Smooth muscle cell (in vitro differentiated cells): ENCODE results near the gene CECR2. TPM values are rescaled to one million over a fixed set of nuclear protein-coding genes. Genes with fewer than 3 reads are reported as not detected.

Experiments used
- DNase-seq: peaks from one replicate; lab custom pipeline; 2025; ENCODE audit not compliant: unreplicated experiment; lab: John Stamatoyannopoulos, UW
- H2AFZ ChIP-seq: fragments of 200-600 bp; sonication (generic); 2 replicates; pipeline ENCODE4 v1.6.0; 2016; ENCODE audit warnings: antibody characterized with exemption, low read depth, mild to moderate bottlenecking
- H3F3A ChIP-seq: fragments of 200-600 bp; sonication (generic); 2 replicates; pipeline ENCODE4 v1.6.0; 2017; ENCODE audit warnings: antibody characterized with exemption, low read depth
- H3K27ac ChIP-seq: fragments of 200-600 bp; sonication (generic); 2 replicates; pipeline ENCODE4 v1.5.1; 2016; ENCODE audit warnings: low read depth, mild to moderate bottlenecking
- H3K27me3 ChIP-seq: fragments of 200-600 bp; sonication (generic); 2 replicates; pipeline ENCODE4 v1.6.1; 2016; ENCODE audit warnings: low read depth, mild to moderate bottlenecking
- H3K36me3 ChIP-seq: fragments of 200-600 bp; sonication (generic); 2 replicates; pipeline ENCODE4 v1.5.1; 2016; ENCODE audit warnings: low read depth
- H3K4me1 ChIP-seq: fragments of 200-600 bp; sonication (generic); 2 replicates; pipeline ENCODE4 v1.5.1; 2016; ENCODE audit warnings: low read depth
- H3K4me2 ChIP-seq: fragments of 200-600 bp; sonication (generic); 2 replicates; pipeline ENCODE4 v1.6.0; 2016; ENCODE audit warnings: mild to moderate bottlenecking
- H3K4me3 ChIP-seq: fragments of 200-600 bp; sonication (generic); 2 replicates; pipeline ENCODE4 v1.5.1; 2016; ENCODE audit warnings: mild to moderate bottlenecking
- H3K79me2 ChIP-seq: fragments of 200-600 bp; sonication (generic); 2 replicates; pipeline ENCODE4 v1.6.0; 2016; ENCODE audit warnings: low read depth, mild to moderate bottlenecking
- H3K9ac ChIP-seq: fragments of 200-600 bp; sonication (generic); 2 replicates; pipeline ENCODE4 v1.6.0; 2016; ENCODE audit warnings: low read depth
- H3K9me3 ChIP-seq: fragments of 200-600 bp; sonication (generic); replicated peaks from 2 replicates; pipeline ENCODE4 v1.5.1; 2016; ENCODE audit warnings: low read depth
- H4K20me1 ChIP-seq: fragments of 200-600 bp; sonication (generic); 2 replicates; pipeline ENCODE4 v1.6.0; 2016; ENCODE audit warnings: low read depth
- WGBS: methylation state at CpG from one replicate; pipeline ENCODE4 v1.1.7; 2016; ENCODE audit warnings: low lambda C conversion rate; 5-methylcytosine and 5-hydroxymethylcytosine counted together
- polyA plus RNA-seq: library from polyadenylated mRNA; unstranded; fragments of >200 nt; fragmentation: Nextera tagmentation; extraction: Ambion mirVana; gene quantifications from 2 replicates; pipeline ENCODE4 v1.2.1, GENCODE V29; 2016
- total RNA-seq: library from RNA; depleted of rRNA; stranded (reverse); fragments of >200 nt; gene quantifications from 2 replicates; pipeline ENCODE4 v1.2.3, GENCODE V29; 2014
- TF ChIP-seq, protein P1 (sequence below): fragments of 200-600 bp; sonication (generic); IDR thresholded peaks from 2 replicates; pipeline ENCODE4 v1.5.1; 2017; ENCODE audit warnings: borderline replicate concordance, mild to moderate bottlenecking, antibody characterized with exemption; ENCODE audit not compliant: insufficient read depth, poor library complexity, severe bottlenecking

Gene CECR2
- total and polyA plus RNA-seq, 2 experiments from 2014 or later = 1.4 to 2.8 TPM

DNA sequence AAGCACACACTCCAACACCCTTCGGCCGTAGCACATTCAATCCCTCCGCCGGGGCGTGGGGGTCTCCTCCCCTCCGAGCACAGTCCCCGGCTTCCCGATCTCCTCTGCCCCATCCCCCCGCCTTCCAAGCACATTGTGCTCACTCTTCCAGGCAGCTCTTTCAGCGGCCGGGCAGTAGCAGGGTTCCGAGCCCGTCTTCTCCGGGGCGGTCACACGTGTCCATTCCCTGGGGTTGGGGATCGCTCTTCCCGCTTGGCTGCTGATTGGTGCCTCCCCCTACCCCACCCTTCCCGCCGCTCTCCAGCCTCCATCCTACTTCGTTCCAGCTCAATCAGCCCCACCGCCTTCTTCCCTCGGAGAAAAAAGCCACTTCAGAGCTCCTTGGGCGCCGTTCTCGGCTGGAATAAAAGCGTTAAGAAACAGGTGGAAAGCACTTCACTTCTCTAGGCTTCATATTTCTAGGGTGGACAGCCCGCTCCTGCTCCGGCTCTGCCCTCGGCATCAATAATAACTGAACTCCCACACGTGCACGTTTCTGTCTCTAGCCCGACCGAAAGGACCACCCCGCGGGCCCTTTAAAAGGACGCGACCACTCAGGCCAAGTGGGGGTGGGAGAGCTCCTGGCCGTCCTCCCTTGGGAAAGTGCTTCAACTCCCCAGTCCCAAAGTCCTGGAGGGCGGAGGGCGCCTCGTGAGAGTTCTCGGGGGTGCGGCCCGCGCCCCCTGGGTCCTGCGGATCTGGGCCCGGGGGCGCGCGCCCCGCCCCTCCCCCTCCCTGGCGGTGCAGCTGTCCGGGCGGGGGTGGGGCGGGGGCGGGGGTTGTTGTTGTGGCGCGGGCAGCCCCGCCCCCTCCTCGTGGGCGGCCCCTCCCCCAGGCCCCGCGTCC is 464 bp upstream of the CECR2 start:
- under 1% methylated on average over 42 of the region's 64 CpGs for WGBS
- Histone ChIP-seq H3K79me2 (peaks cover 36% of the 10 kb centered on the region), H2AFZ (peak overlapping the region; percentile 81), H3K4me3 (peak overlapping the region; percentile 68), H4K20me1 (no peaks in the 10 kb centered on the region), H3K9ac (no peak overlapping the region), H3K9me3 (no peaks in the 10 kb centered on the region), H3K4me1 (peaks cover 17% of the 10 kb centered on the region), H3K27me3 (no peaks in the 10 kb centered on the region), H3K36me3 (no peaks in the 10 kb centered on the region), H3K4me2 (peak overlapping the region; percentile 91), H3K27ac (no peak overlapping the region), H3F3A (no peaks in the 10 kb centered on the region)
- peak; percentile 47 for DNase-seq
- TF ChIP-seq, protein P1, sequence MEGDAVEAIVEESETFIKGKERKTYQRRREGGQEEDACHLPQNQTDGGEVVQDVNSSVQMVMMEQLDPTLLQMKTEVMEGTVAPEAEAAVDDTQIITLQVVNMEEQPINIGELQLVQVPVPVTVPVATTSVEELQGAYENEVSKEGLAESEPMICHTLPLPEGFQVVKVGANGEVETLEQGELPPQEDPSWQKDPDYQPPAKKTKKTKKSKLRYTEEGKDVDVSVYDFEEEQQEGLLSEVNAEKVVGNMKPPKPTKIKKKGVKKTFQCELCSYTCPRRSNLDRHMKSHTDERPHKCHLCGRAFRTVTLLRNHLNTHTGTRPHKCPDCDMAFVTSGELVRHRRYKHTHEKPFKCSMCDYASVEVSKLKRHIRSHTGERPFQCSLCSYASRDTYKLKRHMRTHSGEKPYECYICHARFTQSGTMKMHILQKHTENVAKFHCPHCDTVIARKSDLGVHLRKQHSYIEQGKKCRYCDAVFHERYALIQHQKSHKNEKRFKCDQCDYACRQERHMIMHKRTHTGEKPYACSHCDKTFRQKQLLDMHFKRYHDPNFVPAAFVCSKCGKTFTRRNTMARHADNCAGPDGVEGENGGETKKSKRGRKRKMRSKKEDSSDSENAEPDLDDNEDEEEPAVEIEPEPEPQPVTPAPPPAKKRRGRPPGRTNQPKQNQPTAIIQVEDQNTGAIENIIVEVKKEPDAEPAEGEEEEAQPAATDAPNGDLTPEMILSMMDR = no peak

DNA sequence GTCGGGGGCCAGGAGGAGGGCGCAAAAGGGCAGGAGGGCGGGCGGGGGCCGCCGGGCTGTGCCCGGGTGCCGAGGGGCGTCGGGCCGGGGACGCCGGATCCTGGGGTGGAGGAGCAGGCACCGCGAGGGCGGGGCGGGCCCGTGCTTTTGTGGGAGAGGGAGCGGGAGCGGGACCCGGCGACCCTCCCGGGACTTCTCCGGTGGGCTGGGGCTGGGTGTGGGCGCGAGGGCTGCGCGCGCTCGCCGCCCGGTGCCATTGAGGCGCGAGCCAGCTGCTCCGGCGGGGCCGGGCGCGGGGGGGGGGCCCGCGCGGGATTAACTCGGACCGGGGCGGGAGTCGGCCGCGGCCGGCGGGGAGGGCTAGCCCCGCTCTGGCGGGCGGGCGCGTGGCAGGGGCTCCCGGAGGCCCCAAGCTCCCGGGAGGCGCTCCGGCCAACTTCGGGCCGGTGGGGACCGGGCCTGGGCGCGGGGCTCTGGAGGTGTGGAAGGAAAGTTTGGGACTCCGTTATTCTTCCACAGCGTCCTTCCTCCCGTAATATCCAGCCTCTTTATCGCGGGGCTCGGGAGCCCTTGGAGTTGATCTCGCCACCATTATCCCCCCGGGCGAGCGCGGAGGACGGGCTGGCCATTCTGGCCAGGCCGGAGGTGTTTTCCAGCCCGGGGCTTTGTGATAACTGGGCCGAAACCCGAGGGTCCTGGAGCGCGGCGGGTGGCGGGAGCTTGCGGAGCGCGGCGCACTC is 936 bp downstream of the CECR2 start:
- WGBS = under 1% methylated on average over 26 of the region's 88 CpGs
- H3K9me3 ChIP-seq = no peaks in the 10 kb centered on the region
- H3K4me1 ChIP-seq = peaks cover 23% of the 10 kb centered on the region
- H3F3A ChIP-seq = no peaks in the 10 kb centered on the region
- no peaks in the 10 kb centered on the region for H3K27me3 ChIP-seq
- no peak for DNase-seq
- peak overlapping the region; percentile 87 for H3K4me2 ChIP-seq
- peak overlapping the region; percentile 94 for H3K4me3 ChIP-seq
- H3K27ac ChIP-seq = no peak overlapping the region
- no peaks in the 10 kb centered on the region for H3K36me3 ChIP-seq
- H3K9ac ChIP-seq = peak overlapping the region; percentile 45
- TF ChIP-seq, protein P1 = no peak
- H2AFZ ChIP-seq = peak overlapping the region; percentile 97
- H3K79me2 ChIP-seq = peaks cover 50% of the 10 kb centered on the region
- no peaks in the 10 kb centered on the region for H4K20me1 ChIP-seq

DNA sequence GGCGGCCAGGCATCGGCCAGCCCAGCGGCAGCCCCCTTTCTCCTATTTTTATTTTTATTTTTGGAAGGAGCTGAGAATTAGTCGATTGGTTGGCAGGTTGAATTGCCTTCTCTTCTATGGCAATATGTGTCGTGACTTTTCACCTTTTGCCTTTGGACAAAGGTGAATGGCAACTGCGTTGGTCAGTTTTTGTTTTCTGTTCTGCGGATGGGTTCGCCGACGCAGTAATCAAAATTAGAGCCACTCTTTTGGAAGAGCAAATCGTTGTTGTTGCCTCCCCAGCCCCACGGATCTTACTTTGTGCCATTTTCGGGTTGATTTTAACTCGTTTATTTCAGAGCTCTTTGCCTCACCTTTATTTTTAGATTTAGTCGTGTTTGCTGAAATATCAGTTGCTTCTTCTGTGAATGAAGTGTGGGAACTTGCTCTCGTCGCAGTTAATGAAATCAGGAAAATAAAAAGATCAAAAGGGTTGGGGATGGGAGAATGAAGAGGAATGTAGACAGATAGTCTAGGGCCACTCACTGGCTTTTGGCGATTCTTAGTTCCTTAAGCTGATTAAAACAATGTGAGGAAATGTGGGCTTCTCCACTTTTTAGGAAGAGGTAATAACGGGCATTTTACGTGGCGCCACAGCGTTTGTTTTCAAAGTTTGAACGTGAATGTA is 1.6 kb downstream of the CECR2 start:
- H3K9me3 ChIP-seq = no peaks in the 10 kb centered on the region
- peak overlapping the region; percentile 94 for H3K4me3 ChIP-seq
- TF ChIP-seq, protein P1 = no peak
- no peak overlapping the region for H3K27ac ChIP-seq
- under 1% methylated on average over 23 of the region's 23 CpGs for WGBS
- H3K9ac ChIP-seq = peak overlapping the region; percentile 45
- H3K36me3 ChIP-seq = no peaks in the 10 kb centered on the region
- peak overlapping the region; percentile 97 for H2AFZ ChIP-seq
- H3K4me1 ChIP-seq = peaks cover 25% of the 10 kb centered on the region
- H3F3A ChIP-seq = no peaks in the 10 kb centered on the region
- no peak for DNase-seq
- H3K4me2 ChIP-seq = peak overlapping the region; percentile 87
- H4K20me1 ChIP-seq = no peaks in the 10 kb centered on the region
- no peaks in the 10 kb centered on the region for H3K27me3 ChIP-seq
- peaks cover 57% of the 10 kb centered on the region for H3K79me2 ChIP-seq
